Spleen (tissue), 11 donors: ENCODE measurements around the gene DTNA. TPM values are rescaled to one million over a fixed set of nuclear protein-coding genes. Genes with fewer than 3 reads are reported as not detected.

Source experiments
- DNase-seq: peaks from one replicate; pipeline ENCODE4 v3.0.0-alpha.2; 2020
- H3K27ac ChIP-seq, 8 donors: fragments of 200-600 bp; sonication (generic) in 7 of 8; 1 replicate in 4 of 8; 2 replicates in 4 of 8; pipeline versions ENCODE4 v1.5.0 to v1.8.0; 2016 to 2021; ENCODE audit warnings: inconsistent platforms in 4 of 8, mild to moderate bottlenecking in 4 of 8, moderate library complexity in 1 of 8
- H3K27me3 ChIP-seq, 7 donors: fragments of 200-600 bp; sonication (generic) in 6 of 7; replicated peaks in 1 of 7; 1 replicate in 4 of 7; 2 replicates in 3 of 7; pipeline versions ENCODE4 v1.5.0 to v1.8.0; 2016 to 2021; ENCODE audit warnings: inconsistent platforms in 3 of 7, mild to moderate bottlenecking in 1 of 7
- H3K36me3 ChIP-seq, 6 donors: fragments of 200-600 bp; sonication (generic) in 5 of 6; 1 replicate in 4 of 6; 2 replicates in 2 of 6; pipeline versions ENCODE4 v1.5.0 to v1.8.0; 2016 to 2021; ENCODE audit warnings: inconsistent platforms in 2 of 6
- H3K4me1 ChIP-seq, 6 donors: fragments of 200-600 bp; sonication (generic) in 5 of 6; 1 replicate in 3 of 6; 2 replicates in 3 of 6; pipeline versions ENCODE4 v1.5.0 to v1.8.0; 2016 to 2021; ENCODE audit warnings: inconsistent platforms in 3 of 6
- H3K4me3 ChIP-seq, 8 donors: fragments of 200-600 bp; sonication (generic) in 7 of 8; 1 replicate in 4 of 8; 2 replicates in 4 of 8; pipeline versions ENCODE4 v1.5.0 to v1.8.0; 2016 to 2021; ENCODE audit warnings: inconsistent platforms in 4 of 8, mild to moderate bottlenecking in 4 of 8, moderate library complexity in 2 of 8
- H3K9me3 ChIP-seq, 8 donors: fragments of 200-600 bp; sonication (generic) in 7 of 8; 1 replicate in 4 of 8; 2 replicates in 4 of 8; pipeline versions ENCODE4 v1.5.0 to v1.8.0; 2016 to 2021; ENCODE audit warnings: inconsistent platforms in 4 of 8
- POLR2A ChIP-seq, 3 donors: fragments of 450-650 bp; IDR thresholded peaks; one replicate each; pipeline ENCODE4 v1.5.1; 2017; ENCODE audit warnings: antibody characterized with exemption in 3 of 3, mild to moderate bottlenecking in 1 of 3
- POLR2AphosphoS5 ChIP-seq, 3 donors: sonication (generic); formaldehyde crosslinking; IDR thresholded peaks; one replicate each; pipeline ENCODE4 v1.5.1; 2017; ENCODE audit warnings: antibody characterized with exemption in 3 of 3
- WGBS, 5 donors: extraction: QIAGEN DNeasy Blood & Tissue Kit in 3 of 5; methylation state at CpG; one replicate each; pipeline versions ENCODE4 v1.1.5 to v1.1.7; 2013 to 2018; 5-methylcytosine and 5-hydroxymethylcytosine counted together
- intact Hi-C: fragments of 100-400 bp; cut with DNase I; formaldehyde crosslinking; loops from one replicate; pipeline ENCODE4 v1.15.0; 2023; ENCODE audit warnings: low total_unique reads
- polyA plus RNA-seq, 3 donors: library from polyadenylated mRNA; stranded (reverse); fragments of 200-250 nt; gene quantifications; one replicate each; pipeline ENCODE4 v1.2.1, GENCODE V29; 2013
- total RNA-seq, 7 donors: library from RNA; depleted of rRNA in 3 of 7; stranded (reverse); fragments of >200 nt in 3 of 7; fragmentation: NEBNext Ultra II Directional in 4 of 7; extraction: Animal tissue kit (Norgen Biotek cat#: 25700) in 4 of 7; gene quantifications; one replicate each; pipeline versions ENCODE4 v1.1.0 to v1.2.1, GENCODE V29; 2016 to 2021
- TF ChIP-seq, protein P1 (sequence below), 11 experiments: fragments of 200-600 bp in 7 of 11; fragments of 450-650 bp in 4 of 11; sonication (generic) in 4 of 11; IDR thresholded peaks in 8 of 11; conservative IDR thresholded peaks in 3 of 11; 1 replicate in 7 of 11; 2 replicates in 4 of 11; pipeline versions ENCODE4 v1.4.0 to v1.8.0; 2016 to 2021; ENCODE audit warnings: antibody characterized with exemption in 11 of 11, inconsistent platforms in 4 of 11, mild to moderate bottlenecking in 1 of 11
- donor health status: healthy with polysubstance abuse.
- donor health status: DM: no; HTN: no; CAD: no; lungs with moderate emphysema.
- donor health status: DM: no; HTN: no; CAD: no.
- donor health status: Bipolar disorder and iron deficiency.
- donor health status: healthy.
- donor health status: DM: no; HTN: no; CAD: no.
- donor health status: DM: yes; HTN: yes; CAD: no.

Gene DTNA
- total and polyA plus RNA-seq, 10 donors = 3.0 to 29.2 (median 14.2) TPM

DNA sequence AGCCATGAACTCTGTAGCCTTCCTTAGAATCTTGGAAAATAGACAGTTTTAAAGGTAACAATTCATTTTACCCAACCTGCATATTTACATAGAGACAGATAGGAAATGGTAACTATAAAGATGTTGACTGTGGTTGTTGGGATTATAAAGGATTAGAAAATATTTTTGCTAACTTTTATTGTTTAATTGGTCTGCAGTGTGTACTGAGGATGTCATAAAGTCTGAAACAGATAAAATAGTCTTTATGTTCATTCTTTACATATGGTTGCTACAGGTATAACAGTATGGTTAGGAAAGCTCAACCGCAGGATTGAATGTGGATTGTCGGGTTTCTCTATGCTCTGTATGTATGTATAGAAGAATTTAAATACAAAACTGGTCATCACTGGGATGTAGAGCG is 7.3 kb upstream of the DTNA start:
- H3K4me1 ChIP-seq = peaks cover 0 to 5% (median 0%) of the 10 kb centered on the region in 6 donors
- intact Hi-C loops = no loop called here
- no peak for DNase-seq
- TF ChIP-seq, protein P1, sequence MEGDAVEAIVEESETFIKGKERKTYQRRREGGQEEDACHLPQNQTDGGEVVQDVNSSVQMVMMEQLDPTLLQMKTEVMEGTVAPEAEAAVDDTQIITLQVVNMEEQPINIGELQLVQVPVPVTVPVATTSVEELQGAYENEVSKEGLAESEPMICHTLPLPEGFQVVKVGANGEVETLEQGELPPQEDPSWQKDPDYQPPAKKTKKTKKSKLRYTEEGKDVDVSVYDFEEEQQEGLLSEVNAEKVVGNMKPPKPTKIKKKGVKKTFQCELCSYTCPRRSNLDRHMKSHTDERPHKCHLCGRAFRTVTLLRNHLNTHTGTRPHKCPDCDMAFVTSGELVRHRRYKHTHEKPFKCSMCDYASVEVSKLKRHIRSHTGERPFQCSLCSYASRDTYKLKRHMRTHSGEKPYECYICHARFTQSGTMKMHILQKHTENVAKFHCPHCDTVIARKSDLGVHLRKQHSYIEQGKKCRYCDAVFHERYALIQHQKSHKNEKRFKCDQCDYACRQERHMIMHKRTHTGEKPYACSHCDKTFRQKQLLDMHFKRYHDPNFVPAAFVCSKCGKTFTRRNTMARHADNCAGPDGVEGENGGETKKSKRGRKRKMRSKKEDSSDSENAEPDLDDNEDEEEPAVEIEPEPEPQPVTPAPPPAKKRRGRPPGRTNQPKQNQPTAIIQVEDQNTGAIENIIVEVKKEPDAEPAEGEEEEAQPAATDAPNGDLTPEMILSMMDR (IDR thresholded peaks at IDR 0.05 in 8 of 11, conservative IDR thresholded peaks at IDR 0.05 in 3 of 11) = no peak
- TF ChIP-seq POLR2AphosphoS5 (IDR thresholded peaks at IDR 0.05) (no peak), POLR2A (IDR thresholded peaks at IDR 0.05) (no peak)
- H3K27ac ChIP-seq = no peak overlapping the region
- no peaks in the 10 kb centered on the region for H3K27me3 ChIP-seq
- 86 to 95% (median 89%) methylated on average over 3 of the region's 3 CpGs for WGBS, 5 donors
- no peaks in the 10 kb centered on the region for H3K9me3 ChIP-seq
- H3K36me3 ChIP-seq = no peaks in the 10 kb centered on the region
- no peak overlapping the region for H3K4me3 ChIP-seq

DNA sequence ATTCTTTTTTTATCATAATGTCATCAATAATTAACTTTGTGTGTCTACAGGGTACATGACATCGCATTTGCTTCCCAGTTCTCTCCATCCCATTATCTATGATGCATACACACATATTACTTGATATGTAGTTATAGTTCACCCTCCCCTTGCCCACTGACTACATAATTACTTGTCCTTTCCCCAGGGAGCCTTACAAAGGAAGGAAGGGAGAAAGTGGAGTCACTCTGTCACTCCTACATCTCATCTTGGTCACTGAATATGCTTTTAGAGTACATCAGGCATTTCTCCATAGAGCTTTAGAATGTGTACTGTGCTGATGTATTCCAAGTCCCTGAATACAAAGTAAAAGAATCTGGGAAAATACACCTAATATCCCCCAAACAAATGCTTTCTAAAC is 6.0 kb upstream of the DTNA start:
- no peaks in the 10 kb centered on the region for H3K36me3 ChIP-seq
- H3K9me3 ChIP-seq = no peaks in the 10 kb centered on the region
- no peaks in the 10 kb centered on the region for H3K27me3 ChIP-seq
- 86 to 100% (median 88%) methylated on average over 1 of the region's 1 CpG for WGBS, 5 donors
- DNase-seq = no peak
- H3K4me1 ChIP-seq = peaks cover 0 to 12% (median 0%) of the 10 kb centered on the region in 6 donors
- H3K4me3 ChIP-seq = no peak overlapping the region
- TF ChIP-seq POLR2A (IDR thresholded peaks at IDR 0.05) (no peak), POLR2AphosphoS5 (IDR thresholded peaks at IDR 0.05) (no peak)
- TF ChIP-seq, protein P1 (IDR thresholded peaks at IDR 0.05 in 8 of 11, conservative IDR thresholded peaks at IDR 0.05 in 3 of 11) = no peak
- no peak overlapping the region for H3K27ac ChIP-seq
- intact Hi-C loops = no loop called here

DNA sequence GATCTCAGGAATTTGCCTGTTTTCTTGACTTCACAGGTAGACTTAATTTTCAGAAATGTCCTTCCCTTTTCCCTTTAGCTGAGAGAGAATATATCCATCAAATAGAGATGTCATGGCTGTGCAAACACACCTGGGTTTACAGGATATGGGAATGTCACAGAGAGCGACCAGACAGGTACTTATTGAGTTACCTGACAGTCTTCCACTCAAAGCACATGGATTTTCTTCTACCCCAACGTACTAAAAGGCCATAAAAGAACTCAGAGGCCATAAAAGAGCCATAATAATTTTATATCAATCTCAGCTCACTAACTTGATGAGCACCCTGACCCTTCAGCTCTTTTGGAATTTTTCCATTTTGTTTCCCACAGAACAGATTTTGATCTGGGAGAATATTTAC is 5.3 kb upstream of the DTNA start:
- 57 to 75% (median 62%) methylated on average over 2 of the region's 2 CpGs for WGBS, 5 donors
- no peaks in the 10 kb centered on the region for H3K27me3 ChIP-seq
- intact Hi-C loops = no loop called here
- no peak overlapping the region for H3K27ac ChIP-seq
- H3K4me3 ChIP-seq = no peak overlapping the region
- no peaks in the 10 kb centered on the region for H3K9me3 ChIP-seq
- DNase-seq = no peak
- H3K4me1 ChIP-seq = peaks cover 0 to 18% (median 0%) of the 10 kb centered on the region in 6 donors
- H3K36me3 ChIP-seq = no peaks in the 10 kb centered on the region
- TF ChIP-seq, protein P1 (IDR thresholded peaks at IDR 0.05 in 8 of 11, conservative IDR thresholded peaks at IDR 0.05 in 3 of 11) = no peak
- TF ChIP-seq POLR2AphosphoS5 (IDR thresholded peaks at IDR 0.05) (no peak), POLR2A (IDR thresholded peaks at IDR 0.05) (no peak)

DNA sequence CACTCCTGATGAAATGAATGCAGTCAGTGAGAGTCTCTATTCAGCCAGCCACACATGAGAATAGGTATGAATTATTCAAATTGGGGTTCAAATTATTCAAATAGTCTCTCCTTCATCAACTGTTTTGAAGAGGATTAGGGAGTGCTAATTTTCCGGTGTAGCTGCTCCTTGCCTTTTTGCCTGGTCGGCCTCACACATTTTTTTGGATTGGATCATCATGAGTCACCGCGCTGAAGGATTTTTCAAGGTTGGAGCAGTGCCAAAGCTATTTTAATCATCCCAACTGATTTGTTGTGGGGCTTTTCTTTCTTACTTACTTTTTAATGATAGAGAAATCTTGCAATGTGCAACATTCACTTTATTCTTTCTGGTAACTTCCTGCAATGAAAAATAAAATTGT is 2.4 kb upstream of the DTNA start:
- WGBS, 5 donors = 44 to 70% (median 65%) methylated on average over 4 of the region's 4 CpGs
- TF ChIP-seq, protein P1 (IDR thresholded peaks at IDR 0.05 in 8 of 11, conservative IDR thresholded peaks at IDR 0.05 in 3 of 11) = no peak
- TF ChIP-seq POLR2AphosphoS5 (IDR thresholded peaks at IDR 0.05) (peak in 1 of 3 donors; percentile 38), POLR2A (IDR thresholded peaks at IDR 0.05) (no peak)
- Histone ChIP-seq H3K4me3 (no peak overlapping the region), H3K27me3 (no peaks in the 10 kb centered on the region), H3K36me3 (no peaks in the 10 kb centered on the region), H3K9me3 (no peaks in the 10 kb centered on the region), H3K4me1 (peaks cover 0 to 18% (median 0%) of the 10 kb centered on the region in 6 donors), H3K27ac (no peak overlapping the region)
- DNase-seq = no peak
- intact Hi-C loops = no loop called here
